ENCODE measurements around the gene CCL23.
"Not testable (repeated sequence)": the region's sequence is repeated elsewhere in the genome, so short reads cannot be mapped to it uniquely, and the experiment has no call there.

The CCL23 gene

DNA sequence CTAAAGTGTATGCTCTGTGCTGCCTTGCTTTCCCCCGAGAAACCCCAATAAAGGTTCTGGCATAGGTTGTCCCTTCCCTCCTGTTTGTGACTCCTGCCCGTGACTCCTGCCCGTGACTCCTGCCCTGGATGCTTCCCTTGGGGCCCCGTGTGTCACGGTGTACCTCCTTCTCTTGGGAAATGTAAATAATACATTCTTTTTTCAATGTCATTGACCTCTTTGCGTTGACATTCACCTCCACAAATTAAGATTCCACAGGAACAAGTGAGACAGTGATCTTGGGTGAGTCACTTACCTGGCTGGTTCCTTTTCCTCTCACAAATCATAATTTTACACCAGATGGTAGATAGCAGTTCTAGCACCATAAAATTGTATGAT, 17.1 kb downstream of the CCL23 start:
- Histone ChIP-seq H3K4me3 (replicated peaks; ENCODE audit: insufficient read depth, low read length) (no peak overlapping the region), H3K27ac (replicated peaks) (no peak overlapping the region), H3K27me3 (ENCODE audit: insufficient read depth, poor library complexity, severe bottlenecking) (no peaks in the 10 kb centered on the region)
- no peak for DNase-seq (ENCODE audit: low read depth in 1 of 2, low spot score in 1 of 2)
- TF ChIP-seq POLR2AphosphoS5 (IDR thresholded peaks at IDR 0.05; ENCODE audit: low read depth) (no peak), SPI1 (IDR thresholded peaks at IDR 0.05; ENCODE audit: borderline replicate concordance, low read depth) (no peak), REST (IDR thresholded peaks at IDR 0.05; ENCODE audit: insufficient replicate concordance, low read depth) (no peak), GABPA (IDR thresholded peaks at IDR 0.05; ENCODE audit: low read depth) (no peak), CTCF (IDR thresholded peaks at IDR 0.05; ENCODE audit: insufficient read depth, low read length) (no peak)

GRCh38 chr17:35998756-35999155, 19.0 kb downstream of the CCL23 start:
- Histone ChIP-seq H3K4me3 (replicated peaks; ENCODE audit: insufficient read depth, low read length) (no peak overlapping the region), H3K27ac (replicated peaks) (no peak overlapping the region), H3K27me3 (ENCODE audit: insufficient read depth, poor library complexity, severe bottlenecking) (no peaks in the 10 kb centered on the region)
- no peak for TF ChIP-seq CTCF (IDR thresholded peaks at IDR 0.05; ENCODE audit: insufficient read depth, low read length)
- no peak for TF ChIP-seq SPI1 (IDR thresholded peaks at IDR 0.05; ENCODE audit: borderline replicate concordance, low read depth)
- DNase-seq (ENCODE audit: low read depth in 1 of 2, low spot score in 1 of 2): no peak

GRCh38 chr17:35998018-35998545, 19.7 kb downstream of the CCL23 start:
- Histone ChIP-seq H3K27ac (replicated peaks) (no peak overlapping the region), H3K4me3 (replicated peaks; ENCODE audit: insufficient read depth, low read length) (no peak overlapping the region), H3K27me3 (ENCODE audit: insufficient read depth, poor library complexity, severe bottlenecking) (no peaks in the 10 kb centered on the region)
- no peak for DNase-seq (ENCODE audit: low read depth in 1 of 2, low spot score in 1 of 2)
- TF ChIP-seq POLR2AphosphoS5 (IDR thresholded peaks at IDR 0.05; ENCODE audit: low read depth) (no peak), REST (IDR thresholded peaks at IDR 0.05; ENCODE audit: insufficient replicate concordance, low read depth) (no peak), GABPA (IDR thresholded peaks at IDR 0.05; ENCODE audit: low read depth) (no peak), CTCF (IDR thresholded peaks at IDR 0.05; ENCODE audit: insufficient read depth, low read length) (no peak), SPI1 (IDR thresholded peaks at IDR 0.05; ENCODE audit: borderline replicate concordance, low read depth) (no peak)

- H3K4me3 ChIP-seq (replicated peaks; ENCODE audit: insufficient read depth, low read length); DNase-seq (ENCODE audit: low read depth in 1 of 2, low spot score in 1 of 2); H3K27me3 ChIP-seq (ENCODE audit: insufficient read depth, poor library complexity, severe bottlenecking); H3K27ac ChIP-seq (replicated peaks): not testable (repeated sequence)
These were observed 22.4 kb downstream of the CCL23 start for GRCh38 chr17:35995346-35995745.
